ENCODE measurements around the gene IL1RAPL1. TPM values are rescaled to one million over a fixed set of nuclear protein-coding genes. Genes with fewer than 3 reads are reported as not detected.

The IL1RAPL1 gene
- total RNA-seq, 2 experiments from 2014 or later: not detected

- DNase-seq: no peak
- CTCF ChIA-PET: no interaction called here
- POLR2A ChIA-PET: no interaction called here
- no peak overlapping the region for H3K4me3 Mint-ChIP-seq
- H3K36me3 Mint-ChIP-seq (ENCODE audit: low read depth): no peaks in the 10 kb centered on the region
- H3K27ac Mint-ChIP-seq: no peak overlapping the region
- no peaks in the 10 kb centered on the region for H3K27me3 Mint-ChIP-seq
- H3K4me1 Mint-ChIP-seq: no peaks in the 10 kb centered on the region
- no peaks in the 10 kb centered on the region for H3K9me3 Mint-ChIP-seq
Measured at GRCh38 chrX:28659269-28659668, 72.0 kb downstream of the IL1RAPL1 start.

GRCh38 chrX:28665778-28666177, 78.5 kb downstream of the IL1RAPL1 start:
- Mint-ChIP-seq H3K36me3 (ENCODE audit: low read depth) (no peaks in the 10 kb centered on the region), H3K4me3 (no peak overlapping the region), H3K27me3 (no peaks in the 10 kb centered on the region), H3K9me3 (no peaks in the 10 kb centered on the region), H3K4me1 (no peaks in the 10 kb centered on the region), H3K27ac (no peak overlapping the region)
- ChIA-PET CTCF (no interaction called here), POLR2A (no interaction called here)
- no peak for DNase-seq

DNA sequence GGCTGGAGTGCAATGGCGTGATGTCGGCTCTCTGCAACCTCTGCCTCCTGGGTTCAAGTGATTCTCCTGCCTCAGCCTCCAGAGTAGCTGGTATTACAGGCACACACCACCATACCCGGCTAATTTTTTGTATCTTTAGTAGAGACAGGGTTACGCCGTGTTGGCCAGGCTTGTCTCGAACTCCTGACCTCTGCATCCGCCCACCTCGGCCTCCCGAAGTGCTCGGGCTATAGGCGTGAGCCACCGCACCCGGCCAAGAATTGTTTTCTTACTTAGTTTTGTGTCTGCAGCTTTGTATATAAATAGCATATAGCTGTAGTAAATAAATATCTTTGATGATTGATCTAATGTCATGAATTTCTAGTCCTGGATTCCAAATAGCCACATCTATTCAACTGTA, 81.1 kb downstream of the IL1RAPL1 start:
- Mint-ChIP-seq H3K4me3 (no peak overlapping the region), H3K27me3 (no peaks in the 10 kb centered on the region), H3K36me3 (ENCODE audit: low read depth) (no peaks in the 10 kb centered on the region), H3K27ac (no peak overlapping the region), H3K9me3 (no peaks in the 10 kb centered on the region), H3K4me1 (no peaks in the 10 kb centered on the region)
- CTCF ChIA-PET: no interaction called here
- DNase-seq: no peak
- POLR2A ChIA-PET: no interaction called here

DNA sequence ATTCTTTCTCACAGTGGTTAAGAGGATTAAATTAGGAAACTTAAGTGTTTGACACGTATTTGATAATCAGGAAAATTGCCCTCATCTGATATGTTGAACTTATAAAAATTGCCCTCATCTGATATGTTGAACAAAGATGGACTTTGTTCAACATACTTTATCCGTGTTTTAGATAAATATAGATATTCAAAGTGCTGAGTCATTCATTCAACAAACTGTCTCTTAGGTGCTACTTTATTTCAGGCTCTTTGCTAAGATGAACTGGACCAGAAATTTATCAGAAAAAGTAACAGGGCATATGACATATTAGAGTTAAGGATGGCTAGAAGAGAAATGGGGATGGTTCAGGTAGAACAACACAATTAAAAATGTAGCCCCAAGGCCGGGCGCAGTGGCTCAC, 81.7 kb downstream of the IL1RAPL1 start:
- Mint-ChIP-seq H3K36me3 (ENCODE audit: low read depth) (no peaks in the 10 kb centered on the region), H3K4me3 (no peak overlapping the region), H3K27me3 (no peaks in the 10 kb centered on the region), H3K27ac (no peak overlapping the region), H3K4me1 (no peaks in the 10 kb centered on the region), H3K9me3 (no peaks in the 10 kb centered on the region)
- ChIA-PET POLR2A (no interaction called here), CTCF (no interaction called here)
- DNase-seq: no peak

- Mint-ChIP-seq H3K9me3 (no peaks in the 10 kb centered on the region), H3K4me3 (no peak overlapping the region), H3K4me1 (no peaks in the 10 kb centered on the region), H3K36me3 (ENCODE audit: low read depth) (no peaks in the 10 kb centered on the region), H3K27ac (no peak overlapping the region), H3K27me3 (no peaks in the 10 kb centered on the region)
- ChIA-PET POLR2A (no interaction called here), CTCF (no interaction called here)
- DNase-seq: no peak
Measured at GRCh38 chrX:28670074-28670473, 82.8 kb downstream of the IL1RAPL1 start.

GRCh38 chrX:28675173-28675572, 87.9 kb downstream of the IL1RAPL1 start:
- ChIA-PET POLR2A (no interaction called here), CTCF (no interaction called here)
- H3K9me3 Mint-ChIP-seq: no peaks in the 10 kb centered on the region
- DNase-seq: no peak
- no peaks in the 10 kb centered on the region for H3K4me1 Mint-ChIP-seq
- no peaks in the 10 kb centered on the region for H3K36me3 Mint-ChIP-seq (ENCODE audit: low read depth)
- H3K27me3 Mint-ChIP-seq: no peaks in the 10 kb centered on the region
- H3K4me3 Mint-ChIP-seq: no peak overlapping the region
- H3K27ac Mint-ChIP-seq: no peak overlapping the region

- no peaks in the 10 kb centered on the region for H3K27me3 Mint-ChIP-seq
- no peaks in the 10 kb centered on the region for H3K4me1 Mint-ChIP-seq
- ChIA-PET CTCF (no interaction called here), POLR2A (no interaction called here)
- H3K27ac Mint-ChIP-seq: no peak overlapping the region
- H3K9me3 Mint-ChIP-seq: no peaks in the 10 kb centered on the region
- H3K4me3 Mint-ChIP-seq: no peak overlapping the region
- no peaks in the 10 kb centered on the region for H3K36me3 Mint-ChIP-seq (ENCODE audit: low read depth)
- no peak for DNase-seq
Measured at GRCh38 chrX:28693101-28693500, 105.9 kb downstream of the IL1RAPL1 start.

DNA sequence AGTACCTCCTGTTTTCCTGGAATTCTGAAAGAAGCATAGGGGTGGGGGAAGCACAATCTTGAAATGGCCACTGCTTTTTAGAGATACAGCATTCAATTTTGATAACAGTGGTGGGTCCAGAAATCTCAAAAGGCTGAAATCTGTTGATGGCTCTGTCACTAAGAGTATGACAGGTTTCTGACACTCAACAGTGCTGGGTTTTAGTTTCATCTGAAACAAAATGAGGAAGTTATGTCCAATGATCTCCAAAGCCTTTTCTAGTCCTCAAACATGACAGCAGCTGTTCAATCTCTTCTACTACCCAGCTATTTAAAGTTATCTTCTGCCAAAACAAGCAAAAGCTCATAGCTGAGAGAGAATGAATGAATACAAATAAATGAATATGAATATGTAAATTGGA, 110.5 kb downstream of the IL1RAPL1 start:
- no peak overlapping the region for H3K27ac Mint-ChIP-seq
- CTCF ChIA-PET: no interaction called here

GRCh38 chrX:28701222-28701621, 114.0 kb downstream of the IL1RAPL1 start:
- Mint-ChIP-seq H3K4me1 (no peaks in the 10 kb centered on the region), H3K27ac (no peak overlapping the region), H3K36me3 (ENCODE audit: low read depth) (no peaks in the 10 kb centered on the region), H3K27me3 (no peaks in the 10 kb centered on the region), H3K4me3 (no peak overlapping the region), H3K9me3 (no peaks in the 10 kb centered on the region)
- DNase-seq: no peak
- ChIA-PET POLR2A (no interaction called here), CTCF (no interaction called here)

More for the DNA sequence above, 110.5 kb downstream of the IL1RAPL1 start:
- Mint-ChIP-seq H3K9me3 (no peaks in the 10 kb centered on the region), H3K36me3 (ENCODE audit: low read depth) (no peaks in the 10 kb centered on the region), H3K4me1 (no peaks in the 10 kb centered on the region), H3K4me3 (no peak overlapping the region), H3K27me3 (no peaks in the 10 kb centered on the region)
- DNase-seq: no peak
- POLR2A ChIA-PET: no interaction called here

DNA sequence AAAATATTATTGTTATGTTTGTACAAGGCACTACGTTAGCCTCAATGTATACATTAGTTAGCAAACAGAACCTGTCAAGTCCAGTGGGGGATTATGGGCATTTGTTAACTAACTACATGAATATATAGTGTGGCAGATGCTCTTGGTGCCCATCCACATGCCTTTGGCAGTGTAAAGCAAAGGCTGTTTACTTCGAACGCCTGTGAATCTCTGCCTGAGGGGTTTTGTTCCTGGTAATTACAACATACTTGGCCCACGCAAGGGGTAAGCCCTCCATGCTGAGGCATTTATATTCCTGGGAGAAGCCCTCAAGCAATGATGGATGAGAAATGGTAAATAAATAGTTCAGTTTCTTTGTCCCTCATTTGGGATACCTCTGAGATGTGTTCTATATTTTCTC, 119.7 kb downstream of the IL1RAPL1 start:
- no peaks in the 10 kb centered on the region for H3K4me1 Mint-ChIP-seq
- H3K4me3 Mint-ChIP-seq: no peak overlapping the region
- POLR2A ChIA-PET: no interaction called here
- DNase-seq: no peak
- H3K9me3 Mint-ChIP-seq: no peaks in the 10 kb centered on the region
- CTCF ChIA-PET: no interaction called here
- H3K27me3 Mint-ChIP-seq: no peaks in the 10 kb centered on the region
- no peaks in the 10 kb centered on the region for H3K36me3 Mint-ChIP-seq (ENCODE audit: low read depth)
- H3K27ac Mint-ChIP-seq: no peak overlapping the region

DNA sequence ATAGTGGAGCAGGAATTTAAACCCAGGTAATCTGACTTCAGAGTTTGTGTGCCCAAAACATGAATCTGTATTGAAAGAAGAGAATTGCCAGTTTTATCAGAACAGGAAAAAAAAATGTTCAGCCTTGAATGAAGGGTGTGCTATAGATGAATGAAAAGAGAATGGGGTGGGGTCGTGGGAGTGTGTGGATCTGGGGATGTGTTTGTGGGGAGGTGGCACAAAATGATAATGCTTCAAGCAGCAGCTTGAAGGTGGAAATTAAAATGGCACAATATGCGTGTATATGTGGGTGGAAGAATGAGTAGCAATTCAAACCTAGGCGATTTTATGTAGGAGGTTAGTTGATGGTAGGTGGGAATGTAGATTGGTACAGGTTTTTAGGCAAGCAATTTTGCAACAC, 122.2 kb downstream of the IL1RAPL1 start:
- ChIA-PET POLR2A (no interaction called here), CTCF (no interaction called here)
- H3K27ac Mint-ChIP-seq: no peak overlapping the region
- H3K27me3 Mint-ChIP-seq: no peaks in the 10 kb centered on the region
- DNase-seq: no peak
- no peaks in the 10 kb centered on the region for H3K9me3 Mint-ChIP-seq
- no peaks in the 10 kb centered on the region for H3K4me1 Mint-ChIP-seq
- no peak overlapping the region for H3K4me3 Mint-ChIP-seq
- no peaks in the 10 kb centered on the region for H3K36me3 Mint-ChIP-seq (ENCODE audit: low read depth)

- Mint-ChIP-seq H3K27ac (no peak overlapping the region), H3K4me1 (no peaks in the 10 kb centered on the region), H3K9me3 (peaks cover 2% of the 10 kb centered on the region), H3K36me3 (ENCODE audit: low read depth) (no peaks in the 10 kb centered on the region), H3K4me3 (no peak overlapping the region), H3K27me3 (no peaks in the 10 kb centered on the region)
- no peak for DNase-seq
- ChIA-PET POLR2A (no interaction called here), CTCF (no interaction called here)
Measured at GRCh38 chrX:28717864-28718263, 130.6 kb downstream of the IL1RAPL1 start.

- Mint-ChIP-seq H3K27me3 (no peaks in the 10 kb centered on the region), H3K9me3 (peaks cover 2% of the 10 kb centered on the region), H3K27ac (no peak overlapping the region), H3K4me3 (no peak overlapping the region), H3K36me3 (ENCODE audit: low read depth) (no peaks in the 10 kb centered on the region), H3K4me1 (no peaks in the 10 kb centered on the region)
- DNase-seq: no peak
- POLR2A ChIA-PET: no interaction called here
- CTCF ChIA-PET: no interaction called here
Measured at GRCh38 chrX:28718450-28718849, 131.2 kb downstream of the IL1RAPL1 start.

DNA sequence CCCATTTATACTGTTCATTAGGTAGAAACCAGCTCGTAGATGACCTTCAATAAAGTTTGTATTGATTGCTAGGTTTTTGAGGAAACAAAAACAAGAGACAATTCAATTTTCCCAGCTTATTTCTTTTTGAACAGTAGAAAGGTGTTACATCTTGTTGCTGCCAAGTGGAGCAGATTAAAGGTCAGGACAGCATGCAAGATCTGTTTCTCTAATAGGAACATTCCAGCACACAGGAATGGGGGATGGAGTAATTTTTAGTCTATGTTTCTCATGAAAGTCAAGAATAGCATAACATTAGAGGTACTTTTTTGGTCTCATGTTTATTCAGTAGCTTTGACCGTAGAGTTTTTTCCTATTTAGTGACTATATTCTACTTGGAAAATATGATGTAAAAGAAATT, 132.4 kb downstream of the IL1RAPL1 start:
- H3K27me3 Mint-ChIP-seq: no peaks in the 10 kb centered on the region
- no peak overlapping the region for H3K4me3 Mint-ChIP-seq
- peaks cover 2% of the 10 kb centered on the region for H3K9me3 Mint-ChIP-seq
- no peak for DNase-seq
- CTCF ChIA-PET: no interaction called here
- no peaks in the 10 kb centered on the region for H3K36me3 Mint-ChIP-seq (ENCODE audit: low read depth)
- POLR2A ChIA-PET: no interaction called here
- H3K27ac Mint-ChIP-seq: no peak overlapping the region
- H3K4me1 Mint-ChIP-seq: no peaks in the 10 kb centered on the region

- Mint-ChIP-seq H3K27me3 (no peaks in the 10 kb centered on the region), H3K27ac (no peak overlapping the region), H3K4me1 (no peaks in the 10 kb centered on the region), H3K36me3 (ENCODE audit: low read depth) (no peaks in the 10 kb centered on the region), H3K4me3 (no peak overlapping the region), H3K9me3 (no peaks in the 10 kb centered on the region)
- ChIA-PET POLR2A (no interaction called here), CTCF (no interaction called here)
- DNase-seq: no peak
Measured at GRCh38 chrX:28752330-28752729, 165.1 kb downstream of the IL1RAPL1 start.
